HepG2 (cell line): ENCODE data around the gene SRSF3. TPM values are rescaled to one million over a fixed set of nuclear protein-coding genes. Genes with fewer than 3 reads are reported as not detected.

Source experiments
- HOXD1 ChIP-seq: sonication (generic); formaldehyde crosslinking; IDR thresholded peaks from 2 replicates; pipeline ENCODE4 v1.5.0; 2020; ENCODE audit warnings: missing genetic modification reagents
- LBX2 ChIP-seq: sonication (generic); formaldehyde crosslinking; IDR thresholded peaks from 2 replicates; pipeline ENCODE4 v1.5.0; 2020; ENCODE audit warnings: missing genetic modification reagents, mild to moderate bottlenecking, borderline replicate concordance
- MXD1 ChIP-seq: sonication (generic); formaldehyde crosslinking; IDR thresholded peaks from 2 replicates; pipeline ENCODE4 v1.4.0; 2020; ENCODE audit warnings: mild to moderate bottlenecking, missing genetic modification reagents
- MXI1 ChIP-seq: IDR thresholded peaks from 3 replicates; pipeline ENCODE4 v1.6.1; 2012; ENCODE audit warnings: low read depth, low read length, inconsistent platforms, borderline replicate concordance
- PAXIP1 ChIP-seq: sonication (generic); formaldehyde crosslinking; conservative IDR thresholded peaks from 2 replicates; pipeline ENCODE4 v1.4.0; 2020; ENCODE audit warnings: mild to moderate bottlenecking, missing genetic modification reagents, moderate library complexity
- RNF219 ChIP-seq: sonication (generic); formaldehyde crosslinking; IDR thresholded peaks from 2 replicates; pipeline ENCODE4 v1.5.0; 2020; ENCODE audit warnings: mild to moderate bottlenecking, missing genetic modification reagents
- SYNCRIP ChIP-seq: fragments of 200-400 bp; formaldehyde crosslinking; IDR thresholded peaks from 2 replicates; pipeline ENCODE4 v1.6.1; 2018; ENCODE audit warnings: mild to moderate bottlenecking, low read depth, low read length; ENCODE audit not compliant: insufficient read depth
- TRIM24 ChIP-seq: sonication (generic); formaldehyde crosslinking; IDR thresholded peaks from 2 replicates; pipeline ENCODE4 v1.8.0; 2022; ENCODE audit warnings: mild to moderate bottlenecking, missing genetic modification reagents
- ZIK1 ChIP-seq: sonication (generic); formaldehyde crosslinking; IDR thresholded peaks from 2 replicates; pipeline ENCODE4 v1.5.0; 2020; ENCODE audit warnings: mild to moderate bottlenecking, low read depth, missing genetic modification reagents, borderline replicate concordance
- ZMAT5 ChIP-seq: sonication (generic); formaldehyde crosslinking; IDR thresholded peaks from 2 replicates; pipeline ENCODE4 v1.5.0; 2020; ENCODE audit warnings: mild to moderate bottlenecking, low read depth, missing genetic modification reagents, borderline replicate concordance
- ZNF430 ChIP-seq: sonication (generic); formaldehyde crosslinking; IDR thresholded peaks from 2 replicates; pipeline ENCODE4 v1.9.0; 2021; ENCODE audit warnings: mild to moderate bottlenecking, missing genetic modification reagents
- ZNF460 ChIP-seq: sonication (generic); formaldehyde crosslinking; IDR thresholded peaks from 2 replicates; pipeline ENCODE4 v1.5.1; 2020; ENCODE audit warnings: missing genetic modification reagents, mild to moderate bottlenecking, borderline replicate concordance
- ZNF513 ChIP-seq: sonication (generic); formaldehyde crosslinking; conservative IDR thresholded peaks from 2 replicates; pipeline ENCODE4 v1.5.0; 2020; ENCODE audit warnings: missing genetic modification reagents
- ZNF562 ChIP-seq: sonication (generic); formaldehyde crosslinking; IDR thresholded peaks from 2 replicates; pipeline ENCODE4 v1.8.0; 2022; ENCODE audit warnings: missing genetic modification reagents, borderline replicate concordance
- ZNF710 ChIP-seq: sonication (generic); formaldehyde crosslinking; IDR thresholded peaks from 2 replicates; pipeline ENCODE4 v1.5.0; 2020; ENCODE audit warnings: mild to moderate bottlenecking, missing genetic modification reagents, borderline replicate concordance
- ZNF780A ChIP-seq: sonication (generic); formaldehyde crosslinking; IDR thresholded peaks from 2 replicates; pipeline ENCODE4 v1.8.0; 2022; ENCODE audit warnings: mild to moderate bottlenecking, missing genetic modification reagents, moderate library complexity
- polyA plus RNA-seq, 8 experiments: library from polyadenylated mRNA; depleted of rRNA in 3 of 8; stranded (reverse) in 7 of 8; unstranded in 1 of 8; fragments of >200 nt; fragmentation: Illumina TruSeq in 4 of 8; extraction: Trizol in 4 of 8; gene quantifications; 2 replicates each; pipeline versions ENCODE4 v1.2.1 to v1.2.3, GENCODE V29; 2011 to 2016; ENCODE audit warnings: low read depth in 4 of 8, missing spikeins in 1 of 8, mixed read lengths in 1 of 8; ENCODE audit not compliant: insufficient read depth in 1 of 8
- total RNA-seq, 5 experiments: library from RNA; depleted of rRNA; stranded (reverse); fragments of >200 nt; fragmentation: Illumina TruSeq; extraction: Trizol; gene quantifications; 2 replicates each; pipeline ENCODE4 v1.2.3, GENCODE V29; 2016; ENCODE audit warnings: low read depth in 1 of 5

The SRSF3 gene
- total and polyA plus RNA-seq, 2 of the 13 experiments (the other 11 are each of a cell fraction or from before 2014, with no cell fraction given): 206 to 684 TPM

- TF ChIP-seq TRIM24 (CRISPR knock-in tag) (no peak), ZNF780A (CRISPR knock-in tag) (no peak), ZIK1 (no peak), MXD1 (CRISPR knock-in tag) (no peak), RNF219 (CRISPR knock-in tag) (no peak), HOXD1 (CRISPR knock-in tag) (no peak), LBX2 (CRISPR knock-in tag) (no peak), PAXIP1 (CRISPR knock-in tag) (no peak), ZNF513 (no peak), MXI1 (no peak), ZNF430 (no peak), ZNF562 (no peak), ZMAT5 (CRISPR knock-in tag) (no peak), ZNF460 (CRISPR knock-in tag) (no peak), ZNF710 (CRISPR knock-in tag) (no peak), SYNCRIP (no peak)
These were observed 46.3 kb upstream of the SRSF3 start (continued) for GRCh38 chr6:36547646-36548400.
